Activated CD4-positive, alpha-beta T cell treated with anti-CD3 and anti-CD28 coated beads, Interleukin-2, amount 50 U/mL, for 24 hours (primary cell): ENCODE results near the gene CA12.
"Not testable (repeated sequence)": the region's sequence is repeated elsewhere in the genome, so short reads cannot be mapped to it uniquely, and the experiment has no call there.

Source experiments
- DNase-seq, 2 donors: peaks; one replicate each; pipeline ENCODE4 v3.0.0-alpha.2; 2020; ENCODE audit warnings: low read depth in 1 of 2, low spot score in 1 of 2

The CA12 gene

GRCh38 chr15:63339006-63339766 lies 42.5 kb downstream of the CA12 start:
- DNase-seq = no peak

GRCh38 chr15:63338170-63338569 lies 43.5 kb downstream of the CA12 start:
- no peak for DNase-seq

- no peak for DNase-seq
Measured at GRCh38 chr15:63337046-63337445, 44.6 kb downstream of the CA12 start.

GRCh38 chr15:63335543-63336240 lies 46.0 kb downstream of the CA12 start:
- DNase-seq = no peak

GRCh38 chr15:63334821-63335220 lies 46.8 kb downstream of the CA12 start:
- no peak for DNase-seq

GRCh38 chr15:63332367-63333124 lies 49.1 kb downstream of the CA12 start:
- no peak for DNase-seq

- no peak for DNase-seq
Measured at GRCh38 chr15:63331456-63331855, 50.2 kb downstream of the CA12 start.

GRCh38 chr15:63330926-63331325 lies 50.7 kb downstream of the CA12 start:
- DNase-seq = no peak

- DNase-seq = no peak
Measured at GRCh38 chr15:63329567-63330350, 51.9 kb downstream of the CA12 start.

GRCh38 chr15:63327648-63328421 lies 53.8 kb downstream of the CA12 start:
- no peak for DNase-seq

GRCh38 chr15:63324770-63325169 lies 56.9 kb downstream of the CA12 start:
- no peak for DNase-seq

- DNase-seq = no peak
Measured at GRCh38 chr15:63323798-63324563, 57.7 kb downstream of the CA12 start.

GRCh38 chr15:63322541-63322940 lies 59.1 kb downstream of the CA12 start:
- no peak for DNase-seq

- no peak for DNase-seq
Measured at GRCh38 chr15:63321462-63321861, 60.2 kb downstream of the CA12 start.

- not testable (repeated sequence) for DNase-seq
Measured at GRCh38 chr15:63320981-63321380, 60.7 kb downstream of the CA12 start.

GRCh38 chr15:63320446-63320845 lies 61.2 kb downstream of the CA12 start:
- DNase-seq = not testable (repeated sequence)

- DNase-seq = no peak
Measured at GRCh38 chr15:63319065-63319464, 62.6 kb downstream of the CA12 start.

GRCh38 chr15:63318344-63318743 lies 63.3 kb downstream of the CA12 start:
- no peak for DNase-seq

- DNase-seq = no peak
Measured at GRCh38 chr15:63314409-63314808, 67.2 kb downstream of the CA12 start.

GRCh38 chr15:63313825-63314224 lies 67.8 kb downstream of the CA12 start:
- no peak for DNase-seq
